IMR-90 (cell line): ENCODE measurements around the gene IQSEC3. TPM values are rescaled to one million over a fixed set of nuclear protein-coding genes. Genes with fewer than 3 reads are reported as not detected.

Source experiments
- ATAC-seq: fragments of 200-7000 bp; cut with Tn5 transposase; 2 replicates; pipeline ENCODE4 v1.9.1; 2020; ENCODE audit warnings: low read depth, mild to moderate bottlenecking, moderate library complexity
- BruUV-seq: library from RNA; stranded (reverse); fragments of 400-500 nt; replicated peaks from 2 replicates; lab custom pipeline; 2021; lab: Mats Ljungman, UMichigan
- CTCF ChIA-PET: fragments of 300-600 bp; formaldehyde crosslinking; extraction: SDS; loops from one replicate; lab custom pipeline; 2021; ENCODE audit warnings: antibody characterized with exemption; lab: Yijun Ruan, JAX
- POLR2A ChIA-PET: fragments of 300-600 bp; sonication (Branson Sonifier 250); formaldehyde crosslinking; loops from one replicate; lab custom pipeline; 2022; ENCODE audit warnings: antibody characterized with exemption; ENCODE audit not compliant: unreplicated experiment; lab: Charles Lee
- DNase-seq: peaks from one replicate; pipeline ENCODE4 v3.0.0; 2013
- H2AFZ ChIP-seq: replicated peaks from 2 replicates; pipeline ENCODE3; 2013; ENCODE audit warnings: low read length, mild to moderate bottlenecking; ENCODE audit not compliant: poor library complexity
- H2AK5ac ChIP-seq: 2 replicates; pipeline ENCODE4 v1.6.1; 2013; ENCODE audit warnings: low read depth, low read length, inconsistent platforms
- H2AK9ac ChIP-seq: replicated peaks from 2 replicates; pipeline ENCODE3; 2013; ENCODE audit warnings: mild to moderate bottlenecking, low read depth, low read length, moderate library complexity; ENCODE audit not compliant: poor library complexity
- H2BK120ac ChIP-seq: 2 replicates; pipeline ENCODE4 v1.6.1; 2013; ENCODE audit warnings: low read depth, low read length, inconsistent platforms
- H2BK15ac ChIP-seq: 3 replicates; pipeline ENCODE4 v1.6.1; 2013; ENCODE audit warnings: low read depth, low read length, inconsistent platforms
- H2BK20ac ChIP-seq: 2 replicates; pipeline ENCODE4 v1.6.1; 2013; ENCODE audit warnings: low read depth, mild to moderate bottlenecking, inconsistent platforms, low read length, moderate library complexity
- H2BK5ac ChIP-seq: 2 replicates; pipeline ENCODE4 v1.6.1; 2013; ENCODE audit warnings: mild to moderate bottlenecking, low read depth, low read length, inconsistent platforms; ENCODE audit not compliant: poor library complexity, severe bottlenecking
- H3K14ac ChIP-seq: replicated peaks from 2 replicates; pipeline ENCODE4 v1.6.1; 2013; ENCODE audit warnings: low read depth, low read length, inconsistent platforms
- H3K18ac ChIP-seq: 2 replicates; pipeline ENCODE4 v1.6.1; 2013; ENCODE audit warnings: low read depth, low read length, control low read depth
- H3K23ac ChIP-seq: 2 replicates; pipeline ENCODE4 v1.6.1; 2013; ENCODE audit warnings: low read depth, low read length, inconsistent platforms
- H3K27ac ChIP-seq: 2 replicates; pipeline ENCODE4 v1.5.1; 2013; ENCODE audit warnings: mild to moderate bottlenecking, control low read depth, low read length; ENCODE audit not compliant: insufficient read depth
- H3K27me3 ChIP-seq: 2 replicates; pipeline ENCODE4 v1.6.1; 2013; ENCODE audit warnings: low read length; ENCODE audit not compliant: control insufficient read depth, insufficient read depth
- H3K36me3 ChIP-seq: 2 replicates; pipeline ENCODE4 v1.6.1; 2013; ENCODE audit warnings: low read length, mixed read lengths; ENCODE audit not compliant: control insufficient read depth, insufficient read depth
- H3K4ac ChIP-seq: 2 replicates; pipeline ENCODE4 v1.6.1; 2013; ENCODE audit warnings: low read depth, low read length, inconsistent platforms
- H3K4me1 ChIP-seq: 2 replicates; pipeline ENCODE4 v1.6.1; 2013; ENCODE audit warnings: low read length, mixed read lengths; ENCODE audit not compliant: control insufficient read depth, insufficient read depth
- H3K4me2 ChIP-seq: 2 replicates; pipeline ENCODE4 v1.6.1; 2013; ENCODE audit warnings: low read depth, mild to moderate bottlenecking, control low read depth, low read length, moderate library complexity
- H3K4me3 ChIP-seq: 2 replicates; pipeline ENCODE4 v1.5.1; 2013; ENCODE audit warnings: low read depth, mild to moderate bottlenecking, control low read depth, low read length, moderate library complexity; ENCODE audit not compliant: insufficient read depth
- H3K56ac ChIP-seq: 2 replicates; pipeline ENCODE4 v1.6.1; 2013; ENCODE audit warnings: low read length, inconsistent platforms; ENCODE audit not compliant: insufficient read depth; ENCODE audit errors: extremely low read depth
- H3K79me1 ChIP-seq, 2 experiments: 2 replicates each; pipeline ENCODE4 v1.6.1; 2013; ENCODE audit warnings: low read length in 2 of 2, inconsistent platforms in 1 of 2, low read depth in 1 of 2
- H3K9ac ChIP-seq: 2 replicates; pipeline ENCODE4 v1.6.1; 2013; ENCODE audit warnings: low read depth, low read length, control low read depth
- H3K9me1 ChIP-seq: 2 replicates; pipeline ENCODE4 v1.6.1; 2013; ENCODE audit warnings: low read length, inconsistent platforms; ENCODE audit not compliant: insufficient read depth
- H3K9me3 ChIP-seq: 2 replicates; pipeline ENCODE4 v1.6.1; 2013; ENCODE audit warnings: low read length; ENCODE audit not compliant: control insufficient read depth, insufficient read depth
- H4K20me1 ChIP-seq: 2 replicates; pipeline ENCODE4 v1.6.1; 2013; ENCODE audit warnings: low read length, inconsistent platforms; ENCODE audit not compliant: insufficient read depth
- H4K5ac ChIP-seq: 2 replicates; pipeline ENCODE4 v1.6.1; 2013; ENCODE audit warnings: mild to moderate bottlenecking, low read depth, low read length, control low read depth
- H4K8ac ChIP-seq, 2 experiments: 2 replicates each; pipeline ENCODE4 v1.6.1; 2013; ENCODE audit warnings: low read depth in 2 of 2, low read length in 2 of 2, control low read depth in 1 of 2, inconsistent platforms in 1 of 2
- H4K91ac ChIP-seq: 2 replicates; pipeline ENCODE4 v1.6.1; 2013; ENCODE audit warnings: low read depth, low read length, inconsistent platforms; ENCODE audit not compliant: insufficient read depth
- CEBPB ChIP-seq: IDR thresholded peaks from 2 replicates; pipeline ENCODE4 v1.6.1; 2012; ENCODE audit warnings: low read depth, low read length, improper control_type of control experiment
- CHD1 ChIP-seq: IDR thresholded peaks from 2 replicates; pipeline ENCODE4 v1.6.1; 2012; ENCODE audit warnings: low read depth, low read length, improper control_type of control experiment
- MAFK ChIP-seq: IDR thresholded peaks from 2 replicates; pipeline ENCODE4 v1.6.1; 2012; ENCODE audit warnings: low read depth, low read length, improper control_type of control experiment
- MAZ ChIP-seq: IDR thresholded peaks from 2 replicates; pipeline ENCODE4 v1.6.1; 2012; ENCODE audit warnings: low read depth, mild to moderate bottlenecking, low read length, improper control_type of control experiment, moderate library complexity, borderline replicate concordance
- NFE2L2 ChIP-seq: fragments of 150-350 bp; IDR thresholded peaks from 2 replicates; pipeline ENCODE4 v1.6.1; 2016; ENCODE audit warnings: low read depth, mild to moderate bottlenecking, low read length
- POLR2A ChIP-seq: IDR thresholded peaks from 2 replicates; pipeline ENCODE4 v1.6.1; 2012; ENCODE audit warnings: mild to moderate bottlenecking, low read depth, low read length
- RCOR1 ChIP-seq: IDR thresholded peaks from 2 replicates; pipeline ENCODE4 v1.6.1; 2012; ENCODE audit warnings: mild to moderate bottlenecking, low read length, improper control_type of control experiment; ENCODE audit not compliant: insufficient replicate concordance
- RFX5 ChIP-seq: IDR thresholded peaks from 2 replicates; pipeline ENCODE4 v1.8.0; 2012; ENCODE audit warnings: low read depth, mild to moderate bottlenecking, low read length, moderate library complexity
- SMC3 ChIP-seq: fragments of 150-350 bp; IDR thresholded peaks from 2 replicates; pipeline ENCODE4 v1.6.1; 2016; ENCODE audit warnings: low read depth, mild to moderate bottlenecking, antibody characterized with exemption, low read length, moderate library complexity
- WGBS, 2 experiments: methylation state at CpG; one replicate each; pipeline versions ENCODE4 v1.1.5 to v1.1.7; 2013; ENCODE audit warnings: missing lambda C conversion rate in 2 of 2; ENCODE audit not compliant: insufficient read length in 1 of 2; ENCODE audit errors: extremely low coverage in 2 of 2; 5-methylcytosine and 5-hydroxymethylcytosine counted together
- dilution Hi-C: fragments of 300-500 bp; cut with HindIII; formaldehyde crosslinking; loops from one replicate; pipeline ENCODE4 v1.14.3; 2018; ENCODE audit warnings: low sequenced_read_pairs; ENCODE audit not compliant: unreplicated experiment
- in situ Hi-C: fragments of 300-500 bp; cut with MboI; formaldehyde crosslinking; loops from 3 replicates; pipeline ENCODE4 v1.14.3; 2019; ENCODE audit warnings: low sequenced_read_pairs, inconsistent platforms, mixed read lengths
- intact Hi-C: fragments of 100-400 bp; cut with micrococcal nuclease; formaldehyde crosslinking; loops from 2 replicates; pipeline ENCODE4 v1.10.0; 2022
- polyA plus RNA-seq, 3 experiments: library from polyadenylated mRNA; depleted of rRNA; stranded (reverse); fragments of >200 nt; gene quantifications; 2 replicates each; pipeline ENCODE4 v1.2.3, GENCODE V29; 2012; ENCODE audit warnings: low replicate concordance in 1 of 3
- total RNA-seq: library from RNA; depleted of rRNA; stranded (reverse); fragments of >200 nt; gene quantifications from 2 replicates; pipeline ENCODE4 v1.2.3, GENCODE V29; 2012
- TF ChIP-seq, protein P1 (sequence below): fragments of 150-350 bp; IDR thresholded peaks from 2 replicates; pipeline ENCODE4 v1.6.1; 2016; ENCODE audit warnings: low read depth, mild to moderate bottlenecking, low read length, moderate library complexity, borderline replicate concordance
- TF ChIP-seq, protein P2 (sequence below): conservative IDR thresholded peaks from 2 replicates; pipeline ENCODE4 v1.5.1; 2012; ENCODE audit warnings: mild to moderate bottlenecking, low read depth, low read length, improper control_type of control experiment
- TF ChIP-seq, protein P3 (sequence below): fragments of 150-350 bp; IDR thresholded peaks from 2 replicates; pipeline ENCODE4 v1.6.1; 2017; ENCODE audit warnings: mild to moderate bottlenecking, antibody characterized with exemption, low read length, low read depth

The IQSEC3 gene
- total and polyA plus RNA-seq, 2 of the 4 experiments (the other 2 are of a cell fraction): 0.10 TPM; not detected in 1

DNA sequence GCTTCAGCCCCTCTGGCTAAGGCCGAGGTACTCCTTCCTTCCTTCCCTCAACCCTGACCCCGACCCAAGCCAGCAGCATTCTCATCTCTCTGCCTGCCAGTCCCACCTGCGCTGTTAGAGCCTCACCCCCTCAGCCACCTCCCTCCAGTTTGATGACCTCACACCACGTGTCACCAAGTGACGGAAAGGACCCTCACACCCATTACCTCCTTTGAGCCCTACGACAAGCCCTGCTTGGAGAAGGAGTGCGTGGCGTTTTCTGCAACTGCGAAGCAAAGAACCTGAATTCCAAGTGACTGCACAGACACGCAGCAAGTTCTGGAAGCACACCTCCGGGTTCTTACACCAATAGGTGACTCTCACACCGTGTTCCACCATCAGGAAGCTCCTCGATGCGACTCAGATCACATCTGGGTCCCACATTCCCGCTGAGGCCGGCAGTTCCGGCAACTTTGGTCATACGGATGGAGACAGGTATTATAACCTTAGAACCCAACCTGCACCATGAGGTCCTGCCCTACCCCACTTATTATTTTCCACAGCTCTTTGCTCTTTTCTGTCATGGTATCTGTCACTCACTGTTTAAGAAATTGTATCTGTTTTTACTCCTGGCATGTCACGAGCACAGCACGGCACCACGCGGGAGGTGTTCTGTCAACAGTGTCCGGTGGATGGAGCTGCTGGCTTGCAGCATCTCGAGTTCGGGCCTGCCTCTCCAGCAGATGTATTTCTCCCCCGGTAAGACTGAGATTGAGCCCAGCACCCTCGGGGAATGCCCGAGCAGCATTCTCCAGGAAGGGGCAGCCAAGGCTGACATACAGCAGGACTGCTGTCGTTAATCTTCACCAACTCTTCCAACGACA, 152.4 kb downstream of the IQSEC3 start:
- DNase-seq (no peak), ATAC-seq (no peak)
- Histone ChIP-seq H3K9ac (no peak overlapping the region), H3K27me3 (peaks cover 64% of the 10 kb centered on the region), H3K9me3 (no peaks in the 10 kb centered on the region), H2AK9ac (no peak overlapping the region), H3K18ac (no peak overlapping the region), H3K4me1 (peaks cover under 1% of the 10 kb centered on the region; the same call in 1 of the 2 replicates), H4K5ac (no peak overlapping the region), H2BK15ac (no peak overlapping the region), H2BK20ac (no peak overlapping the region), H3K56ac (no peak overlapping the region), H3K4ac (no peak overlapping the region), H3K79me1 (no peaks in the 10 kb centered on the region), H3K23ac (no peak overlapping the region), H2AFZ (no peak overlapping the region), H2AK5ac (no peak overlapping the region), H4K91ac (no peak overlapping the region), H2BK120ac (no peak overlapping the region), H3K36me3 (no peaks in the 10 kb centered on the region), H3K4me3 (no peak overlapping the region), H2BK5ac (no peak overlapping the region), H3K14ac (no peak overlapping the region), H3K4me2 (no peak overlapping the region), H3K9me1 (no peaks in the 10 kb centered on the region), H3K27ac (no peak overlapping the region), H4K20me1 (no peaks in the 10 kb centered on the region; the same call in 1 of the 2 replicates), H4K8ac (no peak overlapping the region)
- intact Hi-C loops (no loop called here), in situ Hi-C loops (no loop called here), dilution Hi-C loops (no loop called here)
- no TSS peak for BruUV-seq
- TF ChIP-seq, protein P1, sequence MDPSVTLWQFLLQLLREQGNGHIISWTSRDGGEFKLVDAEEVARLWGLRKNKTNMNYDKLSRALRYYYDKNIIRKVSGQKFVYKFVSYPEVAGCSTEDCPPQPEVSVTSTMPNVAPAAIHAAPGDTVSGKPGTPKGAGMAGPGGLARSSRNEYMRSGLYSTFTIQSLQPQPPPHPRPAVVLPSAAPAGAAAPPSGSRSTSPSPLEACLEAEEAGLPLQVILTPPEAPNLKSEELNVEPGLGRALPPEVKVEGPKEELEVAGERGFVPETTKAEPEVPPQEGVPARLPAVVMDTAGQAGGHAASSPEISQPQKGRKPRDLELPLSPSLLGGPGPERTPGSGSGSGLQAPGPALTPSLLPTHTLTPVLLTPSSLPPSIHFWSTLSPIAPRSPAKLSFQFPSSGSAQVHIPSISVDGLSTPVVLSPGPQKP: no peak
- TF ChIP-seq CEBPB (no peak), RCOR1 (no peak), MAZ (no peak), POLR2A (no peak), NFE2L2 (no peak), MAFK (no peak), CHD1 (no peak), RFX5 (no peak), SMC3 (no peak)
- TF ChIP-seq, protein P2, sequence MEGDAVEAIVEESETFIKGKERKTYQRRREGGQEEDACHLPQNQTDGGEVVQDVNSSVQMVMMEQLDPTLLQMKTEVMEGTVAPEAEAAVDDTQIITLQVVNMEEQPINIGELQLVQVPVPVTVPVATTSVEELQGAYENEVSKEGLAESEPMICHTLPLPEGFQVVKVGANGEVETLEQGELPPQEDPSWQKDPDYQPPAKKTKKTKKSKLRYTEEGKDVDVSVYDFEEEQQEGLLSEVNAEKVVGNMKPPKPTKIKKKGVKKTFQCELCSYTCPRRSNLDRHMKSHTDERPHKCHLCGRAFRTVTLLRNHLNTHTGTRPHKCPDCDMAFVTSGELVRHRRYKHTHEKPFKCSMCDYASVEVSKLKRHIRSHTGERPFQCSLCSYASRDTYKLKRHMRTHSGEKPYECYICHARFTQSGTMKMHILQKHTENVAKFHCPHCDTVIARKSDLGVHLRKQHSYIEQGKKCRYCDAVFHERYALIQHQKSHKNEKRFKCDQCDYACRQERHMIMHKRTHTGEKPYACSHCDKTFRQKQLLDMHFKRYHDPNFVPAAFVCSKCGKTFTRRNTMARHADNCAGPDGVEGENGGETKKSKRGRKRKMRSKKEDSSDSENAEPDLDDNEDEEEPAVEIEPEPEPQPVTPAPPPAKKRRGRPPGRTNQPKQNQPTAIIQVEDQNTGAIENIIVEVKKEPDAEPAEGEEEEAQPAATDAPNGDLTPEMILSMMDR: no peak
- TF ChIP-seq, protein P3, sequence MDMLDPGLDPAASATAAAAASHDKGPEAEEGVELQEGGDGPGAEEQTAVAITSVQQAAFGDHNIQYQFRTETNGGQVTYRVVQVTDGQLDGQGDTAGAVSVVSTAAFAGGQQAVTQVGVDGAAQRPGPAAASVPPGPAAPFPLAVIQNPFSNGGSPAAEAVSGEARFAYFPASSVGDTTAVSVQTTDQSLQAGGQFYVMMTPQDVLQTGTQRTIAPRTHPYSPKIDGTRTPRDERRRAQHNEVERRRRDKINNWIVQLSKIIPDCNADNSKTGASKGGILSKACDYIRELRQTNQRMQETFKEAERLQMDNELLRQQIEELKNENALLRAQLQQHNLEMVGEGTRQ: no peak
- ChIA-PET CTCF (interaction anchor here (1.1 kb wide), 1 partner anchor 14 kb away, joined by 4 read pairs; no protein-coding TSS in a partner anchor), POLR2A (no interaction called here)
- WGBS, 2 experiments: 68% methylated on average over 10 of the region's 30 CpGs; no CpG with 5 or more reads in 1 of the 2 experiments
